DOHH2 (cell line): Measurements from ENCODE around the gene FANCD2OS.

ENCODE experiments used
- H3F3A ChIP-seq: fragments of 200-600 bp; sonication (generic), shearing (Covaris generic); 2 replicates; pipeline ENCODE4 v1.6.0; 2016; ENCODE audit warnings: antibody characterized with exemption, mild to moderate bottlenecking; ENCODE audit not compliant: control insufficient read depth, insufficient read depth
- H3K27ac ChIP-seq: fragments of 200-600 bp; sonication (generic); 2 replicates; pipeline ENCODE4 v1.5.1; 2014; ENCODE audit warnings: low read depth, mild to moderate bottlenecking, low read length, moderate library complexity
- H3K27me3 ChIP-seq: fragments of 200-600 bp; sonication (generic); 2 replicates; pipeline ENCODE4 v1.6.1; 2014; ENCODE audit warnings: mild to moderate bottlenecking, low read length, mixed read lengths; ENCODE audit not compliant: control insufficient read depth
- H3K36me3 ChIP-seq: fragments of 200-600 bp; sonication (generic); 2 replicates; pipeline ENCODE4 v1.6.1; 2014; ENCODE audit warnings: mild to moderate bottlenecking, low read length, moderate library complexity, mixed read lengths; ENCODE audit not compliant: control insufficient read depth
- H3K4me1 ChIP-seq: fragments of 200-600 bp; sonication (generic); 2 replicates; pipeline ENCODE4 v1.6.1; 2014; ENCODE audit warnings: mild to moderate bottlenecking, low read length, mixed read lengths; ENCODE audit not compliant: control insufficient read depth
- H3K4me2 ChIP-seq: fragments of 200-600 bp; sonication (generic); 2 replicates; pipeline ENCODE4 v1.6.0; 2014; ENCODE audit warnings: mild to moderate bottlenecking, low read length, moderate library complexity
- H3K4me3 ChIP-seq: fragments of 200-600 bp; sonication (generic); 2 replicates; pipeline ENCODE4 v1.5.1; 2014; ENCODE audit warnings: mild to moderate bottlenecking, low read length, mixed read lengths
- H3K79me2 ChIP-seq: fragments of 200-600 bp; sonication (generic); 2 replicates; pipeline ENCODE4 v1.6.1; 2014; ENCODE audit warnings: mild to moderate bottlenecking, low read length, mixed read lengths; ENCODE audit not compliant: control insufficient read depth
- H3K9me2 ChIP-seq: fragments of 200-600 bp; sonication (generic); replicated peaks from 2 replicates; pipeline ENCODE4 v1.6.1; 2014; ENCODE audit warnings: mild to moderate bottlenecking, low read length, mixed read lengths; ENCODE audit not compliant: control insufficient read depth
- H3K9me3 ChIP-seq: fragments of 200-600 bp; sonication (generic); 2 replicates; pipeline ENCODE4 v1.6.1; 2014; ENCODE audit warnings: antibody characterized with exemption, low read length, mixed read lengths; ENCODE audit not compliant: control insufficient read depth, insufficient read depth
- H4K20me1 ChIP-seq: fragments of 200-600 bp; sonication (generic); 2 replicates; pipeline ENCODE4 v1.6.0; 2014; ENCODE audit warnings: low read depth, mild to moderate bottlenecking, antibody characterized with exemption, low read length, moderate library complexity; ENCODE audit not compliant: control insufficient read depth, insufficient read depth
- EZH2phosphoT487 ChIP-seq: fragments of 200-600 bp; sonication (generic); IDR thresholded peaks from 2 replicates; pipeline ENCODE4 v1.6.1; 2017; ENCODE audit warnings: borderline replicate concordance, mild to moderate bottlenecking, antibody characterized with exemption, low read length, moderate library complexity, mixed read lengths
- TF ChIP-seq, protein P1 (sequence below): fragments of 200-600 bp; sonication (generic); IDR thresholded peaks from one replicate; pipeline ENCODE4 v1.5.1; 2014; ENCODE audit warnings: antibody characterized with exemption, mild to moderate bottlenecking, low read depth, low read length; ENCODE audit not compliant: poor library complexity, severe bottlenecking

Gene FANCD2OS, protein sequence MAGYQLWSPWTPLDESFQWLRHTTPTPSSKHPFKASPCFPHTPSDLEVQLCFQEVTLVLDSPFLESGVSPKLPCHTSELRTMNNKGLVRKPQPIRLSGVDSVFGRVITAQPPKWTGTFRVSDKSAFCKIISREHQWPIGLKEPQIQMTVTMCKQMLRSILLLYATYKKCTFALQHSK

DNA sequence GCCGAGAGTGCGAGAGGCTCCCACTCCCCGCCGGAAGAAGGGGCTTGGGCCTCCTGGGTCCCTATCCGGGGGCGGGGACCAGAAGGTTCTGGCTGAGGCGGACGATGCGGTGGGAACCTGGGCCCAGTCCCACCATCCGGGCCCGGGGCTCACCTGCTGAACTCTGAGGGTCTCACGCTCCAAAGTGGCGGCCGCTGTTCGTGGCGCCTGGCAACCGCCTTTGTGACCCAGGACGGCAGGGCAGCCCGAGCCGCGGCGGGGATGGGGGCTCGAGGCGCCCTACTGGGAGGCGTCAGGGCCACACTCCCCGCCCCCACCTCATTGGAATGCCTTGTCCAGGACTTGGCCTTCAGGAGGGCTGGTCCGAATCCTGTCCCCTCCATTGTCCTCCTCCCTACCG lies at the start of gene FANCD2OS:
Gene FANCD2OS (minus strand): TSS at position 165 of the 400 bp plus-strand sequence. CDS start 3,481 bp downstream, outside the sequence.
- 0 out of 2 replicates have a peak, but pooled peaks cover 8% of the 10 kb centered on the region for H3F3A ChIP-seq
- no peak within 1 kb of the TSS for H3K27ac ChIP-seq
- no peaks in the 10 kb centered on the region for H3K9me3 ChIP-seq
- no peaks in the 10 kb centered on the region for H3K9me2 ChIP-seq
- H3K4me3 ChIP-seq, result no peak within 1 kb of the TSS
- peaks cover 10% of the 10 kb centered on the region for H3K36me3 ChIP-seq
- H3K4me1 ChIP-seq, result no peaks in the 10 kb centered on the region
- TF ChIP-seq, protein P1, sequence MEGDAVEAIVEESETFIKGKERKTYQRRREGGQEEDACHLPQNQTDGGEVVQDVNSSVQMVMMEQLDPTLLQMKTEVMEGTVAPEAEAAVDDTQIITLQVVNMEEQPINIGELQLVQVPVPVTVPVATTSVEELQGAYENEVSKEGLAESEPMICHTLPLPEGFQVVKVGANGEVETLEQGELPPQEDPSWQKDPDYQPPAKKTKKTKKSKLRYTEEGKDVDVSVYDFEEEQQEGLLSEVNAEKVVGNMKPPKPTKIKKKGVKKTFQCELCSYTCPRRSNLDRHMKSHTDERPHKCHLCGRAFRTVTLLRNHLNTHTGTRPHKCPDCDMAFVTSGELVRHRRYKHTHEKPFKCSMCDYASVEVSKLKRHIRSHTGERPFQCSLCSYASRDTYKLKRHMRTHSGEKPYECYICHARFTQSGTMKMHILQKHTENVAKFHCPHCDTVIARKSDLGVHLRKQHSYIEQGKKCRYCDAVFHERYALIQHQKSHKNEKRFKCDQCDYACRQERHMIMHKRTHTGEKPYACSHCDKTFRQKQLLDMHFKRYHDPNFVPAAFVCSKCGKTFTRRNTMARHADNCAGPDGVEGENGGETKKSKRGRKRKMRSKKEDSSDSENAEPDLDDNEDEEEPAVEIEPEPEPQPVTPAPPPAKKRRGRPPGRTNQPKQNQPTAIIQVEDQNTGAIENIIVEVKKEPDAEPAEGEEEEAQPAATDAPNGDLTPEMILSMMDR, result no peak
- no peak for TF ChIP-seq EZH2phosphoT487
- H4K20me1 ChIP-seq, result no peaks in the 10 kb centered on the region
- H3K4me2 ChIP-seq, result no peak within 1 kb of the TSS
- no peaks in the 10 kb centered on the region for H3K27me3 ChIP-seq
- H3K79me2 ChIP-seq, result no peaks in the 10 kb centered on the region

GRCh38 chr3:10157031-10157430 lies 49.0 kb upstream of the FANCD2OS start:
- no peak for TF ChIP-seq EZH2phosphoT487
- TF ChIP-seq, protein P1, result no peak
- Histone ChIP-seq H3K36me3 (peaks cover 17% of the 10 kb centered on the region), H3K4me2 (no peak overlapping the region)

GRCh38 chr3:10155658-10156057 lies 47.6 kb upstream of the FANCD2OS start:
- Histone ChIP-seq H4K20me1 (no peaks in the 10 kb centered on the region), H3F3A (peaks cover 25% of the 10 kb centered on the region), H3K79me2 (no peaks in the 10 kb centered on the region; the same call in 1 of the 2 replicates), H3K27me3 (no peaks in the 10 kb centered on the region), H3K4me2 (no peak overlapping the region), H3K9me3 (no peaks in the 10 kb centered on the region), H3K27ac (no peak overlapping the region), H3K4me1 (no peaks in the 10 kb centered on the region), H3K9me2 (no peaks in the 10 kb centered on the region), H3K4me3 (no peak overlapping the region), H3K36me3 (peaks cover 31% of the 10 kb centered on the region)
- TF ChIP-seq, protein P1, result no peak
- TF ChIP-seq EZH2phosphoT487, result no peak

More at GRCh38 chr3:10157031-10157430, 49.0 kb upstream of the FANCD2OS start:
- Histone ChIP-seq H3K9me2 (no peaks in the 10 kb centered on the region), H3K4me1 (no peaks in the 10 kb centered on the region), H4K20me1 (no peaks in the 10 kb centered on the region), H3K27ac (no peak overlapping the region), H3F3A (peaks cover 25% of the 10 kb centered on the region), H3K9me3 (no peaks in the 10 kb centered on the region), H3K4me3 (no peak overlapping the region), H3K79me2 (no peaks in the 10 kb centered on the region), H3K27me3 (no peaks in the 10 kb centered on the region)
